Right renal cortex interstitium (tissue), 3 donors: ENCODE data around the gene COL4A6. TPM values are rescaled to one million over a fixed set of nuclear protein-coding genes. Genes with fewer than 3 reads are reported as not detected.
A peak's percentile ranks its signal among the peaks of the same experiment; 100 is the strongest.
"Not testable (repeated sequence)": the region's sequence is repeated elsewhere in the genome, so short reads cannot be mapped to it uniquely, and the experiment has no call there.

Source experiments
- DNase-seq, 3 donors: peaks; one replicate each; pipeline ENCODE4 v3.0.0-alpha.2; 2013; ENCODE audit warnings: low read depth in 3 of 3, low spot score in 2 of 3
- polyA plus RNA-seq, 3 donors: library from polyadenylated mRNA; unstranded; fragments of 120-200 nt; gene quantifications; one replicate each; pipeline ENCODE4 v1.2.1, GENCODE V29; 2013; ENCODE audit not compliant: insufficient read length in 3 of 3

Gene COL4A6
- polyA plus RNA-seq = 10 to 100 TPM; 15.6 to 16.9 (median 16.0) TPM

- DNase-seq = no peak
Measured at GRCh38 chrX:108438110-108438623, at the start of gene COL4A6. COL4A6 (minus strand) TSS chrX:108438422; CDS start chrX:108438196, 226 bp downstream.

- no peak for DNase-seq
Measured at GRCh38 chrX:108485960-108486359, 47.7 kb upstream of the COL4A6 start.

GRCh38 chrX:108484251-108484650, 46.0 kb upstream of the COL4A6 start:
- no peak for DNase-seq

GRCh38 chrX:108481528-108481927, 43.3 kb upstream of the COL4A6 start:
- not testable (repeated sequence) for DNase-seq

GRCh38 chrX:108473979-108474378, 35.8 kb upstream of the COL4A6 start:
- no peak for DNase-seq

- no peak for DNase-seq
Measured at GRCh38 chrX:108468486-108468885, 30.3 kb upstream of the COL4A6 start.

GRCh38 chrX:108464604-108465003, 26.4 kb upstream of the COL4A6 start:
- DNase-seq = no peak

GRCh38 chrX:108456971-108457477, 18.8 kb upstream of the COL4A6 start:
- DNase-seq = no peak

- DNase-seq = no peak
Measured at GRCh38 chrX:108453841-108454240, 15.6 kb upstream of the COL4A6 start.

- DNase-seq = no peak
Measured at GRCh38 chrX:108447303-108447702, 9.1 kb upstream of the COL4A6 start.

GRCh38 chrX:108442901-108443464, 4.8 kb upstream of the COL4A6 start:
- DNase-seq = no peak

GRCh38 chrX:108439961-108440696, 1.9 kb upstream of the COL4A6 start:
- no peak for DNase-seq

GRCh38 chrX:108439426-108439942, 1.3 kb upstream of the COL4A6 start, which contains the start of gene COL4A5:
COL4A5 (plus strand) TSS chrX:108439838; CDS start chrX:108440126, 288 bp downstream.
- peak; percentile 60 to 70 (median 67) for DNase-seq

GRCh38 chrX:108437349-108438109, 693 bp downstream of the COL4A6 start:
- DNase-seq = no peak

- DNase-seq = no peak
Measured at GRCh38 chrX:108435261-108435660, 3.0 kb downstream of the COL4A6 start.

- DNase-seq = no peak
Measured at GRCh38 chrX:108426262-108426661, 12.0 kb downstream of the COL4A6 start.

GRCh38 chrX:108420481-108420880, 17.7 kb downstream of the COL4A6 start:
- DNase-seq = no peak

- DNase-seq = no peak
Measured at GRCh38 chrX:108419401-108419800, 18.8 kb downstream of the COL4A6 start.

GRCh38 chrX:108417257-108417656, 21.0 kb downstream of the COL4A6 start:
- no peak for DNase-seq

- no peak for DNase-seq
Measured at GRCh38 chrX:108415891-108416290, 22.3 kb downstream of the COL4A6 start.

GRCh38 chrX:108415146-108415545, 23.1 kb downstream of the COL4A6 start:
- no peak for DNase-seq
